HG03139 (cell line): ENCODE measurements around the gene PAX1.

Source experiments
- ATAC-seq: cut with Tn5 transposase; IDR thresholded peaks from one replicate; pipeline ENCODE4 v1.9.1; 2021; ENCODE audit not compliant: unreplicated experiment

PAX1 gene

DNA sequence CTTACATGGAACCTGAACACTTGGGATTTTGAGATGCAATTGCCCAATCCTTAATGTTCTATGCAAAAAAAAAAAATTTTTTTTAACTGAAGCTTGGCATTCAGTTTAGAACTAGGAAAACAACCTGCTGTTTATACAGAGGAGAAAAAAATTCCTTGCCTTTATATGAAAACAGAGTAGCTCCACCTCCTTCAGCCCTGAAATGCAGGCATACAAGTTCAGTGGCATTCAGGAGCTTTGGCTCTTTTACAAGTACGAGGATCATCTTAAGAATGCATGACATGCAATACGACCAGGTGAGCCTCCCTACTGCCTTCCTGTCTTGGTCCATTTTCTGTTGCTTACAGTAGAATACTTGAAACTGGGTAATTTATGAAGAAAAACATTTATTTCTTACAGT lies 20.4 kb downstream of the PAX1 start:
- no peak for ATAC-seq

- ATAC-seq, result no peak
Observed at GRCh38 chr20:21729316-21729715, 23.9 kb downstream of the PAX1 start.

DNA sequence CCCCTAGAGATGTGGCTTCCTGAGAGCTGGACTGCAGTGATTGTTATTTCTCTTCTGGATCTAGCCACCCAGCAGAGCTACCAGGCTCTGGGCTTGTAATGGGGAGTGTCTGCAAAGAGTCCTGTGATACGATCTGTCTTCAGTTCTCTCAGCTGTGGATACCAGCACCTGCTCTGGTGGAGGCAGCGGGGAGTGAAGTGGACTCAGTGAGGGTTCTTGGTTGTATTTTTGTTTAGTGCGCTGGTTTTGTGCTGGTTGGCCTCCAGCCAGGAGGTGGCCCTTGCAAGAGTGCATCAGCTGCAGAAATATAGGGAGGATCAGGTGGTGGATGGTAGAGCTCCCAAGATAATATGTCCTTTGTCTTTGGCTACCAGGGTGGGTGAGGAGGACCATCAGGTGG lies 33.7 kb downstream of the PAX1 start:
- ATAC-seq, result no peak

GRCh38 chr20:21739682-21740081 lies 34.2 kb downstream of the PAX1 start:
- no peak for ATAC-seq

DNA sequence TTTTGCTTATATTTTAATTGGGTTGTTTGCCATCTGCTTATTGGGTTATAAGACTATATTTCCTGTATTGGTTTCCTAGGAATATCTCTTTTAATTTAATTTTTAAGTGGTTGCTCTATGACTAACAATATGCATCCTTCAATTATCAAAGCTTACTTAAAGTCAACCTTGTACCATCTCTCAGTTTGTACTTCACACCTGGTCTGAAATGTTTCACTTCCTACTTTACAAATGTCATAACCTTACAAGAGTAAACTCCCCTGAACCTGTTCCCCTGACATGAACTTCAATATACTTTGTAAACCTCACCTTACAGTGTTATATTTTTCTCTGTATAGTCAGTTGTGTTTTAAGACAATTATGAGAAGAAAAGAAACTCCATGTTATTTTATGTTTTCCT lies 35.8 kb downstream of the PAX1 start:
- no peak for ATAC-seq

DNA sequence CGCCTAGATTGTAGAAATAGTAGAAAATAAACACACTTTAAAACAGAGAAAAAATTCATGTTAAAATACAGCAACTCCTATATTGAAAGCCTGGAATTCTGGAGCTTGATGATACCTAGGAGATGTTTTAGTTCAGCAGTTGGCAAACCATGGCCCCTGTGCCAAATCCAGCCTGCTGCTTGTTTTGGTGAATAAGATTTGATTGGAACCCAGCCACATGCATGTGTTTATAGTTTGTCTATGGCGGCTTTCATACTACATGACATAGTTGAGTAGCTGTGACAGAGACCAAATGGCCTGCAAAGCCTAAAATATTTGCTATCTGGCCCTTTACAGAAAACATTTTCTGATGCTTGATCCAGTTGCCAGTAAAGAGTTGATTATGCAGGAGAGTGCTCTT lies 57.2 kb downstream of the PAX1 start:
- no peak for ATAC-seq

DNA sequence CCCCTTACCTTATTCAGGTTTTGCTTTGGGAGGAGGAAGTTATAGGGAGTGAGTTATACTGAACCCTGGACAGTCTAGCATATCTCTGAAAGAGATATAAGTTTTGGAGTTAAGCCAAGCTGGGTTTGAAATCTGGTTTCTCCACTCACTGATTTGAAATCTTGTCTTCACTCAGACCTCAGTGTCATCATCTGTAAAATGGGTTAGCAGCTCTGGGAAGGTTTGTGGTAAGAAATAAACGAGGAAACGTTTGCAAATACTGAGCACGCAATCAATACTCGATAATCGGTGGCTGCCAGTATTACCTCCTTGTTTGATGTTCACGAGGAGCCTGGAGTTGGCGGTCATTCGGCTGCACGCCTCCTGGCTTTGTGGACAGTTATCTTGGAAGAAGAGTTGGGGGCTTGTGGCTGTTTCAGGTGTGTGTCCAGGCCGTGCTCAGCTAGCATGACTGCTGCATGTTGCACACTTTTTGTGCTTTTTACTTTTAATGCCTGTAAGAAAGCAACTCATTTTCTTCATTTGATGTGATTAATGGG lies 61.8 kb downstream of the PAX1 start:
- ATAC-seq, result no peak

GRCh38 chr20:21767739-21768223 lies 62.3 kb downstream of the PAX1 start:
- ATAC-seq, result no peak
